Transverse colon (tissue), 4 donors: Measurements from ENCODE around the gene ALDH1L2. TPM values are rescaled to one million over a fixed set of nuclear protein-coding genes. Genes with fewer than 3 reads are reported as not detected.

Experiments used
- DNase-seq: peaks from one replicate; pipeline ENCODE4 v3.0.0-alpha.2; 2019
- H3K27ac ChIP-seq, 4 donors: fragments of 200-600 bp; sonication (generic); 2 replicates each; pipeline ENCODE4 v1.5.1; 2016 to 2018; ENCODE audit warnings: inconsistent platforms in 4 of 4
- H3K27me3 ChIP-seq: fragments of 200-600 bp; sonication (generic); 2 replicates; pipeline ENCODE4 v1.5.1; 2017; ENCODE audit warnings: inconsistent platforms
- H3K36me3 ChIP-seq, 4 donors: fragments of 200-600 bp; sonication (generic); 2 replicates each; pipeline ENCODE4 v1.5.1; 2017 to 2019; ENCODE audit warnings: inconsistent platforms in 4 of 4
- H3K4me1 ChIP-seq, 4 donors: fragments of 200-600 bp; sonication (generic); 2 replicates each; pipeline ENCODE4 v1.5.1; 2017 to 2020; ENCODE audit warnings: inconsistent platforms in 4 of 4
- H3K4me3 ChIP-seq, 4 donors: fragments of 200-600 bp; sonication (generic); 1 replicate in 1 of 4; 2 replicates in 3 of 4; pipeline versions ENCODE4 v1.5.1 to v1.6.1; 2017 to 2019; ENCODE audit warnings: inconsistent platforms in 4 of 4
- H3K9me3 ChIP-seq, 2 donors: fragments of 200-600 bp; sonication (generic); 2 replicates each; pipeline ENCODE4 v1.5.1; 2017 to 2019; ENCODE audit warnings: inconsistent platforms in 2 of 2
- CTCF ChIP-seq, 5 experiments: fragments of 200-600 bp in 3 of 5; fragments of 450-650 bp in 2 of 5; sonication (generic) in 3 of 5; IDR thresholded peaks; 1 replicate in 2 of 5; 2 replicates in 3 of 5; pipeline ENCODE4 v1.5.1; 2016 to 2017; ENCODE audit warnings: antibody characterized with exemption in 5 of 5, inconsistent platforms in 3 of 5, mild to moderate bottlenecking in 2 of 5, moderate library complexity in 1 of 5
- EP300 ChIP-seq: sonication (generic); formaldehyde crosslinking; IDR thresholded peaks from one replicate; pipeline ENCODE4 v1.6.1; 2017; ENCODE audit warnings: antibody characterized with exemption, low read depth
- POLR2A ChIP-seq: fragments of 450-650 bp; IDR thresholded peaks from one replicate; pipeline ENCODE4 v1.6.1; 2016; ENCODE audit warnings: antibody characterized with exemption, mild to moderate bottlenecking, moderate library complexity
- POLR2AphosphoS5 ChIP-seq, 3 donors: sonication (generic); formaldehyde crosslinking; IDR thresholded peaks; one replicate each; pipeline ENCODE4 v1.6.1; 2016; ENCODE audit warnings: antibody characterized with exemption in 3 of 3
- whole genome bisulfite sequencing, 2 donors: methylation state at CpG; one replicate each; pipeline ENCODE4 v1.1.5; 2018; ENCODE audit warnings: low coverage in 1 of 2; 5-methylcytosine and 5-hydroxymethylcytosine counted together
- in situ Hi-C, 4 donors: fragments of 200-750 bp; cut with MboI; loops; one replicate each; pipeline versions ENCODE4 v1.15.0 to v1.15.1; 2017; ENCODE audit warnings: low sequenced_read_pairs in 3 of 4, low pct_ligation_motif_present in 1 of 4, low pct_unique_long_range_greater_than_20kb in 1 of 4
- intact Hi-C: fragments of 100-400 bp; cut with DNase I; formaldehyde crosslinking; loops from one replicate; pipeline ENCODE4 v1.15.1; 2023; ENCODE audit warnings: low total_unique reads
- total RNA-seq, 4 donors: library from RNA; depleted of rRNA; stranded (reverse); fragments of >200 nt; gene quantifications; one replicate each; pipeline ENCODE4 v1.1.0, GENCODE V29; 2016

The ALDH1L2 gene
- total RNA-seq, 4 donors from 2014 or later: 0.37 to 4.8 (median 2.3) TPM

GRCh38 chr12:105069936-105070702 lies 14.1 kb downstream of the ALDH1L2 start:
- Histone ChIP-seq H3K36me3 (no peaks in the 10 kb centered on the region), H3K4me3 (no peak overlapping the region), H3K9me3 (no peaks in the 10 kb centered on the region), H3K27me3 (no peaks in the 10 kb centered on the region), H3K4me1 (no peaks in the 10 kb centered on the region), H3K27ac (no peak overlapping the region)
- intact Hi-C loops: no loop called here
- TF ChIP-seq POLR2AphosphoS5 (IDR thresholded peaks at IDR 0.05) (no peak), POLR2A (no peak), EP300 (no peak), CTCF (IDR thresholded peaks at IDR 0.05) (no peak)
- no peak for DNase-seq
- in situ Hi-C loops: loop anchor here (25.0 kb wide), 3 partner anchors 683 to 858 kb away; partner anchors contain the start of gene TXNRD1 (in 2 of the 4)
- WGBS, 2 donors: 52 to 59% methylated on average over 4 of the region's 4 CpGs

GRCh38 chr12:105067511-105068031 lies 16.7 kb downstream of the ALDH1L2 start:
- in situ Hi-C loops: loop anchor here (25.0 kb wide), 3 partner anchors 680 to 855 kb away; partner anchors contain the start of gene TXNRD1 (in 2 of the 4)

DNA sequence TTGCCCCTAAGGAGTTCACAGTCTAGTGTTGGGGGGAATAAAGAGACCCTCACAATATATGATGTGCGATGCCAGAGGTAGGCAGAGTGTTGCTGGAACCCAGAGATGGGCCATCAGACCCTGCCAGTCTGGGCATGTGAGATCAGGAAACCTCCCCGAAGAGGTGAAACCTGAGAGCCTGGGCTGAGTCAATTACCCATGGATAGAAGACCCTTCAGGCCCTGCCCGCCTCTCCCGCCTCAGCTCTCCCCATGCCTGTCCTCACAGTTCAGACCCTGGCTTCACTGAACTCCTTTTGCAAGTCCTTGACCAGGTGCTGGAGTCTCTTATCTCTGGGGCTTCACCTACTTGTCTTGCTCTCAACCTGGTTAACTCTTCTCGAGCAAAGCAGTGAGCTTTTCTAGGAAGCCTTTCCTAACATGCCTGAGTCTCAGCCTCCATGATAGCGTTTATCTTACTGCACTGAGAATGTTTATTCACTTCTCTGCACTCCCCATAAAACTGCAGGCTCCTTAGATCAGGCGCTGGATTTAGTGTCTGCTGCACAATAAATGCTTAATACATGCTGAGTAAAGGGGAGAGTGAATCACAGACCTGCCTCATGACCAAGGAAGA lies 19.6 kb downstream of the ALDH1L2 start:
- Histone ChIP-seq H3K27ac (no peak overlapping the region), H3K9me3 (no peaks in the 10 kb centered on the region), H3K36me3 (no peaks in the 10 kb centered on the region), H3K4me1 (no peaks in the 10 kb centered on the region), H3K27me3 (no peaks in the 10 kb centered on the region), H3K4me3 (no peak overlapping the region)
- in situ Hi-C loops (loop anchor here (25.0 kb wide), 3 partner anchors 677 to 852 kb away; partner anchors contain the start of gene TXNRD1 (in 2 of the 4)), intact Hi-C loops (no loop called here)
- TF ChIP-seq EP300: no peak
- no peak for TF ChIP-seq POLR2A
- no peak for TF ChIP-seq POLR2AphosphoS5 (IDR thresholded peaks at IDR 0.05)
- no peak for TF ChIP-seq CTCF (IDR thresholded peaks at IDR 0.05)
- WGBS, 2 donors: 72 to 100% methylated on average over 1 to 7 of the region's 7 CpGs
- no peak for DNase-seq

More at GRCh38 chr12:105067511-105068031, 16.7 kb downstream of the ALDH1L2 start:
- intact Hi-C loops: no loop called here
- Histone ChIP-seq H3K27me3 (no peaks in the 10 kb centered on the region), H3K4me1 (no peaks in the 10 kb centered on the region), H3K27ac (no peak overlapping the region), H3K4me3 (no peak overlapping the region), H3K36me3 (no peaks in the 10 kb centered on the region), H3K9me3 (no peaks in the 10 kb centered on the region)
- no peak for DNase-seq
- WGBS, 2 donors: 58 to 67% methylated on average over 5 to 6 of the region's 6 CpGs
- TF ChIP-seq POLR2A (no peak), CTCF (IDR thresholded peaks at IDR 0.05) (no peak), EP300 (no peak), POLR2AphosphoS5 (IDR thresholded peaks at IDR 0.05) (no peak)

GRCh38 chr12:105060715-105061378 lies 23.4 kb downstream of the ALDH1L2 start:
- H3K4me3 ChIP-seq: no peak overlapping the region
- no peaks in the 10 kb centered on the region for H3K4me1 ChIP-seq
- TF ChIP-seq CTCF (IDR thresholded peaks at IDR 0.05) (no peak), EP300 (no peak), POLR2AphosphoS5 (IDR thresholded peaks at IDR 0.05) (no peak), POLR2A (no peak)
- WGBS, 2 donors: 71 to 86% methylated on average over 1 to 11 of the region's 11 CpGs
- H3K27ac ChIP-seq: no peak overlapping the region
- H3K9me3 ChIP-seq: peaks cover 4 to 6% of the 10 kb centered on the region in 2 donors
- no peaks in the 10 kb centered on the region for H3K27me3 ChIP-seq
- no peak for DNase-seq
- intact Hi-C loops (no loop called here), in situ Hi-C loops (loop anchor here (25.0 kb wide), 3 partner anchors 674 to 849 kb away; partner anchors contain the start of gene TXNRD1 (in 2 of the 4))
- H3K36me3 ChIP-seq: peaks cover 0 to 12% (median 0%) of the 10 kb centered on the region in 4 donors
